Transverse colon (tissue), 3 donors: ENCODE data around the gene DNM1L.

Source experiments
- POLR2A ChIP-seq: fragments of 450-650 bp; IDR thresholded peaks from one replicate; pipeline ENCODE4 v1.6.1; 2016; ENCODE audit warnings: antibody characterized with exemption, mild to moderate bottlenecking, moderate library complexity
- POLR2AphosphoS5 ChIP-seq, 3 donors: sonication (generic); formaldehyde crosslinking; IDR thresholded peaks; one replicate each; pipeline ENCODE4 v1.6.1; 2016; ENCODE audit warnings: antibody characterized with exemption in 3 of 3

GRCh38 chr12:32695787-32696186, 16.7 kb downstream of the DNM1L start:
- TF ChIP-seq POLR2AphosphoS5 (IDR thresholded peaks at IDR 0.05) (no peak), POLR2A (no peak)
